ENCODE data around the gene MS4A4E.

GRCh38 chr11:60221181-60221580 lies 21.8 kb downstream of the MS4A4E start:
- TF ChIP-seq POLR2AphosphoS5 (IDR thresholded peaks at IDR 0.05; ENCODE audit: low read depth, low read length) = no peak
- no peak for TF ChIP-seq REST (IDR thresholded peaks at IDR 0.05; ENCODE audit: insufficient read depth in 1 of 2, low read depth in 2 of 2, low read length in 2 of 2)
- no peak for TF ChIP-seq SIN3A (IDR thresholded peaks at IDR 0.05; ENCODE audit: borderline replicate concordance, insufficient read depth, low read length)
